ENCODE data around the gene SMAD5.

SMAD5 gene

GRCh38 chr5:136153581-136154236, 21.1 kb downstream of the SMAD5 start:
- in situ Hi-C loops (cut with MboI; ENCODE audit: low sequenced_read_pairs) = no loop called here

- in situ Hi-C loops (cut with MboI; ENCODE audit: low sequenced_read_pairs) = no loop called here
Measured at GRCh38 chr5:136155078-136155477, 22.4 kb downstream of the SMAD5 start.

GRCh38 chr5:136155761-136156160, 23.1 kb downstream of the SMAD5 start:
- in situ Hi-C loops (cut with MboI; ENCODE audit: low sequenced_read_pairs) = no loop called here

GRCh38 chr5:136157514-136157913, 24.9 kb downstream of the SMAD5 start:
- in situ Hi-C loops (cut with MboI; ENCODE audit: low sequenced_read_pairs) = no loop called here

GRCh38 chr5:136159457-136159856, 26.8 kb downstream of the SMAD5 start:
- in situ Hi-C loops (cut with MboI; ENCODE audit: low sequenced_read_pairs) = no loop called here

GRCh38 chr5:136162008-136162407, 29.4 kb downstream of the SMAD5 start:
- in situ Hi-C loops (cut with MboI; ENCODE audit: low sequenced_read_pairs) = no loop called here

- in situ Hi-C loops (cut with MboI; ENCODE audit: low sequenced_read_pairs) = no loop called here
Measured at GRCh38 chr5:136164226-136164625, 31.6 kb downstream of the SMAD5 start.

- in situ Hi-C loops (cut with MboI; ENCODE audit: low sequenced_read_pairs) = no loop called here
Measured at GRCh38 chr5:136166909-136167308, 34.3 kb downstream of the SMAD5 start.

GRCh38 chr5:136169218-136169617, 36.6 kb downstream of the SMAD5 start:
- in situ Hi-C loops (cut with MboI; ENCODE audit: low sequenced_read_pairs) = no loop called here

- in situ Hi-C loops (cut with MboI; ENCODE audit: low sequenced_read_pairs) = no loop called here
Measured at GRCh38 chr5:136174021-136174659, 41.5 kb downstream of the SMAD5 start.

- in situ Hi-C loops (cut with MboI; ENCODE audit: low sequenced_read_pairs) = no loop called here
Measured at GRCh38 chr5:136182618-136183017, 50.0 kb downstream of the SMAD5 start.

- in situ Hi-C loops (cut with MboI; ENCODE audit: low sequenced_read_pairs) = no loop called here
Measured at GRCh38 chr5:136185974-136186665, 53.5 kb downstream of the SMAD5 start.

- in situ Hi-C loops (cut with MboI; ENCODE audit: low sequenced_read_pairs) = no loop called here
Measured at GRCh38 chr5:136186796-136187195, 54.2 kb downstream of the SMAD5 start.

GRCh38 chr5:136188859-136189258, 56.2 kb downstream of the SMAD5 start:
- in situ Hi-C loops (cut with MboI; ENCODE audit: low sequenced_read_pairs) = no loop called here

- in situ Hi-C loops (cut with MboI; ENCODE audit: low sequenced_read_pairs) = no loop called here
Measured at GRCh38 chr5:136190091-136190720, 57.6 kb downstream of the SMAD5 start.

GRCh38 chr5:136190904-136191303, 58.3 kb downstream of the SMAD5 start:
- in situ Hi-C loops (cut with MboI; ENCODE audit: low sequenced_read_pairs) = no loop called here

GRCh38 chr5:136191304-136192014, 58.8 kb downstream of the SMAD5 start:
- in situ Hi-C loops (cut with MboI; ENCODE audit: low sequenced_read_pairs) = no loop called here

- in situ Hi-C loops (cut with MboI; ENCODE audit: low sequenced_read_pairs) = no loop called here
Measured at GRCh38 chr5:136192015-136192525, 59.4 kb downstream of the SMAD5 start.

GRCh38 chr5:136192526-136193321, 60.1 kb downstream of the SMAD5 start, which contains the start of gene SMIM32:
SMIM32 (minus strand) TSS chr5:136193162; CDS start chr5:136192524, 638 bp downstream.
- in situ Hi-C loops (cut with MboI; ENCODE audit: low sequenced_read_pairs) = no loop called here
